ENCODE results near the gene SPA17. TPM values are rescaled to one million over a fixed set of nuclear protein-coding genes. Genes with fewer than 3 reads are reported as not detected.

SPA17 gene
- total RNA-seq, 1 donor from 2014 or later = 13.4 TPM

GRCh38 chr11:124635932-124636331, 37.8 kb upstream of the SPA17 start:
- H3K27me3 Mint-ChIP-seq = no peaks in the 10 kb centered on the region
- H3K27ac Mint-ChIP-seq = no peak overlapping the region
- DNase-seq (ENCODE audit: extremely low spot score, unreplicated experiment) = no peak
- peaks cover 19% of the 10 kb centered on the region for H3K36me3 Mint-ChIP-seq
- TF ChIP-seq CTCF (conservative IDR thresholded peaks at IDR 0.05) = no peak
- no peaks in the 10 kb centered on the region for H3K4me1 Mint-ChIP-seq (ENCODE audit: unreplicated experiment)
- no peak overlapping the region for H3K4me3 Mint-ChIP-seq
- H3K9me3 Mint-ChIP-seq = no peaks in the 10 kb centered on the region

- no peaks in the 10 kb centered on the region for H3K27me3 Mint-ChIP-seq
- H3K27ac Mint-ChIP-seq = no peak overlapping the region
- no peak for TF ChIP-seq CTCF (conservative IDR thresholded peaks at IDR 0.05)
- DNase-seq (ENCODE audit: extremely low spot score, unreplicated experiment) = no peak
- peaks cover 14% of the 10 kb centered on the region for H3K36me3 Mint-ChIP-seq
- no peak overlapping the region for H3K4me3 Mint-ChIP-seq
- no peaks in the 10 kb centered on the region for H3K9me3 Mint-ChIP-seq
- no peaks in the 10 kb centered on the region for H3K4me1 Mint-ChIP-seq (ENCODE audit: unreplicated experiment)
Measured at GRCh38 chr11:124638500-124638899, 35.2 kb upstream of the SPA17 start.

- H3K4me1 Mint-ChIP-seq (ENCODE audit: unreplicated experiment) = no peaks in the 10 kb centered on the region
Measured at GRCh38 chr11:124639186-124639585, 34.5 kb upstream of the SPA17 start.

GRCh38 chr11:124640666-124641065, 33.0 kb upstream of the SPA17 start:
- H3K27ac Mint-ChIP-seq = no peak overlapping the region
- TF ChIP-seq CTCF (conservative IDR thresholded peaks at IDR 0.05) = no peak
- H3K36me3 Mint-ChIP-seq = peaks cover 12% of the 10 kb centered on the region
- H3K9me3 Mint-ChIP-seq = no peaks in the 10 kb centered on the region
- H3K4me3 Mint-ChIP-seq = no peak overlapping the region
- H3K27me3 Mint-ChIP-seq = no peaks in the 10 kb centered on the region
- H3K4me1 Mint-ChIP-seq (ENCODE audit: unreplicated experiment) = peaks cover 6% of the 10 kb centered on the region
- no peak for DNase-seq (ENCODE audit: extremely low spot score, unreplicated experiment)

More at GRCh38 chr11:124639186-124639585, 34.5 kb upstream of the SPA17 start:
- Mint-ChIP-seq H3K36me3 (peaks cover 12% of the 10 kb centered on the region), H3K4me3 (no peak overlapping the region), H3K9me3 (no peaks in the 10 kb centered on the region), H3K27me3 (no peaks in the 10 kb centered on the region), H3K27ac (no peak overlapping the region)
- DNase-seq (ENCODE audit: extremely low spot score, unreplicated experiment) = no peak
- TF ChIP-seq CTCF (conservative IDR thresholded peaks at IDR 0.05) = no peak

GRCh38 chr11:124642628-124643027, 31.1 kb upstream of the SPA17 start:
- Mint-ChIP-seq H3K4me3 (no peak overlapping the region), H3K27ac (no peak overlapping the region), H3K36me3 (peaks cover 8% of the 10 kb centered on the region), H3K9me3 (no peaks in the 10 kb centered on the region), H3K27me3 (no peaks in the 10 kb centered on the region), H3K4me1 (ENCODE audit: unreplicated experiment) (peaks cover 6% of the 10 kb centered on the region)
- no peak for DNase-seq (ENCODE audit: extremely low spot score, unreplicated experiment)
- TF ChIP-seq CTCF (conservative IDR thresholded peaks at IDR 0.05) = no peak

- Mint-ChIP-seq H3K27ac (no peak overlapping the region), H3K4me1 (ENCODE audit: unreplicated experiment) (peaks cover 6% of the 10 kb centered on the region), H3K4me3 (no peak overlapping the region), H3K36me3 (peaks cover 8% of the 10 kb centered on the region), H3K27me3 (no peaks in the 10 kb centered on the region), H3K9me3 (no peaks in the 10 kb centered on the region)
- no peak for TF ChIP-seq CTCF (conservative IDR thresholded peaks at IDR 0.05)
- DNase-seq (ENCODE audit: extremely low spot score, unreplicated experiment) = no peak
Measured at GRCh38 chr11:124643042-124643604, 30.6 kb upstream of the SPA17 start.

All from type B pancreatic cell (in vitro differentiated cells).